Measurements from ENCODE around the gene ZMYND12.

Gene ZMYND12

GRCh38 chr1:42461196-42461595 lies 5.4 kb upstream of the ZMYND12 start:
- TF ChIP-seq REST (IDR thresholded peaks at IDR 0.05; ENCODE audit: insufficient read depth in 1 of 2, low read depth in 2 of 2, low read length in 2 of 2) (no peak), TAF1 (IDR thresholded peaks at IDR 0.05; ENCODE audit: borderline replicate concordance, insufficient read depth, low read length) (no peak), POLR2AphosphoS5 (IDR thresholded peaks at IDR 0.05; ENCODE audit: low read depth, low read length) (no peak), SIN3A (IDR thresholded peaks at IDR 0.05; ENCODE audit: borderline replicate concordance, insufficient read depth, low read length) (no peak), FOXP2 (optimal IDR thresholded peaks at IDR 0.05; ENCODE audit: borderline replicate concordance, extremely low read depth, extremely low read length, insufficient read depth) (no peak)

GRCh38 chr1:42456754-42457089 lies 900 bp upstream of the ZMYND12 start:
- TF ChIP-seq FOXP2 (optimal IDR thresholded peaks at IDR 0.05; ENCODE audit: borderline replicate concordance, extremely low read depth, extremely low read length, insufficient read depth): no peak
- no peak for TF ChIP-seq TAF1 (IDR thresholded peaks at IDR 0.05; ENCODE audit: borderline replicate concordance, insufficient read depth, low read length)
- TF ChIP-seq SIN3A (IDR thresholded peaks at IDR 0.05; ENCODE audit: borderline replicate concordance, insufficient read depth, low read length): no peak; the same call in 1 of the 2 replicates
- TF ChIP-seq POLR2AphosphoS5 (IDR thresholded peaks at IDR 0.05; ENCODE audit: low read depth, low read length): no peak; the same call in 1 of the 2 replicates
- no peak for TF ChIP-seq REST (IDR thresholded peaks at IDR 0.05; ENCODE audit: insufficient read depth in 1 of 2, low read depth in 2 of 2, low read length in 2 of 2)

GRCh38 chr1:42454403-42454802 lies 1.4 kb downstream of the ZMYND12 start:
- TF ChIP-seq SIN3A (IDR thresholded peaks at IDR 0.05; ENCODE audit: borderline replicate concordance, insufficient read depth, low read length) (no peak), REST (IDR thresholded peaks at IDR 0.05; ENCODE audit: insufficient read depth in 1 of 2, low read depth in 2 of 2, low read length in 2 of 2) (no peak), FOXP2 (optimal IDR thresholded peaks at IDR 0.05; ENCODE audit: borderline replicate concordance, extremely low read depth, extremely low read length, insufficient read depth) (no peak), POLR2AphosphoS5 (IDR thresholded peaks at IDR 0.05; ENCODE audit: low read depth, low read length) (no peak), TAF1 (IDR thresholded peaks at IDR 0.05; ENCODE audit: borderline replicate concordance, insufficient read depth, low read length) (no peak)

DNA sequence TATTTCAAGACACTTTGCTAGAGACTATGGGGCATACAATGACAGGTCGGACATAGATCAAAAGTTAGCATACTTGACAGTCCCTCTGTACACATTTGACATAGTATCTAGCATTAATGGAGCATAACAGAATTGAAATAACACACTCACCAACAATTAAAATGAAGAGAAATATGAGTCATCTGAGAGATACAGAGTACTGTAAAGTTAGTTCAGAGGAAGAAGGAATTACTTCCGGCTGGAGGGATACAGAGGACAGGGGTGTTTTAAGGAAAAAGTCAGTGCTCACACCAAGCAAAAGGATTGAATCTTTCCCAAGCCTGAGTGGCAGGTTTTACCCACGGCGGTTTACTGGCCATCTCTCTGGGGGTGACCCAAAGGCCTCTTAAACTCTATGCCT lies 2.4 kb downstream of the ZMYND12 start:
- no peak for TF ChIP-seq SIN3A (IDR thresholded peaks at IDR 0.05; ENCODE audit: borderline replicate concordance, insufficient read depth, low read length)
- no peak for TF ChIP-seq FOXP2 (optimal IDR thresholded peaks at IDR 0.05; ENCODE audit: borderline replicate concordance, extremely low read depth, extremely low read length, insufficient read depth)
- TF ChIP-seq REST (IDR thresholded peaks at IDR 0.05; ENCODE audit: insufficient read depth in 1 of 2, low read depth in 2 of 2, low read length in 2 of 2): no peak
- TF ChIP-seq POLR2AphosphoS5 (IDR thresholded peaks at IDR 0.05; ENCODE audit: low read depth, low read length): no peak
- TF ChIP-seq TAF1 (IDR thresholded peaks at IDR 0.05; ENCODE audit: borderline replicate concordance, insufficient read depth, low read length): no peak

- TF ChIP-seq TAF1 (IDR thresholded peaks at IDR 0.05; ENCODE audit: borderline replicate concordance, insufficient read depth, low read length) (no peak), REST (IDR thresholded peaks at IDR 0.05; ENCODE audit: insufficient read depth in 1 of 2, low read depth in 2 of 2, low read length in 2 of 2) (no peak), FOXP2 (optimal IDR thresholded peaks at IDR 0.05; ENCODE audit: borderline replicate concordance, extremely low read depth, extremely low read length, insufficient read depth) (no peak), SIN3A (IDR thresholded peaks at IDR 0.05; ENCODE audit: borderline replicate concordance, insufficient read depth, low read length) (no peak), POLR2AphosphoS5 (IDR thresholded peaks at IDR 0.05; ENCODE audit: low read depth, low read length) (no peak)
Observed at GRCh38 chr1:42450061-42450460, 5.8 kb downstream of the ZMYND12 start.
